Astrocyte (in vitro differentiated cells and primary cell): ENCODE results near the gene NME7. TPM values are rescaled to one million over a fixed set of nuclear protein-coding genes. Genes with fewer than 3 reads are reported as not detected.

Experiments used
- DNase-seq: peaks from one replicate; pipeline ENCODE4 v3.0.0-alpha.2; 2010; ENCODE audit warnings: low read depth
- FAIRE-seq: peaks from 2 replicates; lab custom pipeline; 2011; peaks lifted over from hg19 to GRCh38; lab: Jason Lieb, UNC
- H2AFZ ChIP-seq: 2 replicates; pipeline ENCODE4 v1.6.0; 2012; ENCODE audit warnings: low read depth, low read length, inconsistent platforms
- H3K27ac ChIP-seq: 2 replicates; pipeline ENCODE4 v1.5.1; 2011; ENCODE audit warnings: low read depth, low read length, inconsistent platforms
- H3K27me3 ChIP-seq: 2 replicates; pipeline ENCODE4 v1.6.0; 2011; ENCODE audit warnings: low read length, inconsistent platforms; ENCODE audit not compliant: insufficient read depth
- H3K36me3 ChIP-seq: 2 replicates; pipeline ENCODE4 v1.5.1; 2011; ENCODE audit warnings: low read length, inconsistent platforms; ENCODE audit not compliant: insufficient read depth
- H3K4me1 ChIP-seq: 2 replicates; pipeline ENCODE4 v1.5.1; 2011; ENCODE audit warnings: low read length, inconsistent platforms; ENCODE audit not compliant: insufficient read depth
- H3K4me2 ChIP-seq: 2 replicates; pipeline ENCODE4 v1.6.0; 2012; ENCODE audit warnings: low read length, inconsistent platforms
- H3K4me3 ChIP-seq: 2 replicates; pipeline ENCODE4 v1.5.1; 2011; ENCODE audit warnings: low read depth, mild to moderate bottlenecking, low read length, inconsistent platforms; ENCODE audit not compliant: insufficient read depth
- H3K79me2 ChIP-seq: 2 replicates; pipeline ENCODE4 v1.6.0; 2012; ENCODE audit warnings: mild to moderate bottlenecking, low read length, inconsistent platforms; ENCODE audit not compliant: insufficient read depth
- H3K9ac ChIP-seq: 2 replicates; pipeline ENCODE4 v1.6.0; 2012; ENCODE audit warnings: mild to moderate bottlenecking, low read length, inconsistent platforms
- H3K9me3 ChIP-seq: 2 replicates; pipeline ENCODE4 v1.5.1; 2012; ENCODE audit warnings: low read depth, mild to moderate bottlenecking, low read length, inconsistent platforms; ENCODE audit not compliant: insufficient read depth
- H4K20me1 ChIP-seq: 2 replicates; pipeline ENCODE4 v1.6.0; 2012; ENCODE audit warnings: low read length, inconsistent platforms; ENCODE audit not compliant: insufficient read depth
- H3K27ac Mint-ChIP-seq: one replicate; pipeline ENCODE4 v1.8.0; 2021; ENCODE audit warnings: mild to moderate bottlenecking, mixed read lengths; ENCODE audit not compliant: unreplicated experiment
- H3K27me3 Mint-ChIP-seq: one replicate; pipeline ENCODE4 v1.8.0; 2021; ENCODE audit warnings: low read depth, mixed read lengths; ENCODE audit not compliant: unreplicated experiment
- H3K36me3 Mint-ChIP-seq: one replicate; pipeline ENCODE4 v1.8.0; 2021; ENCODE audit warnings: low read depth, mixed read lengths; ENCODE audit not compliant: unreplicated experiment
- H3K4me1 Mint-ChIP-seq: one replicate; pipeline ENCODE4 v1.8.0; 2021; ENCODE audit warnings: low read depth, mixed read lengths; ENCODE audit not compliant: unreplicated experiment
- H3K4me3 Mint-ChIP-seq: one replicate; pipeline ENCODE4 v1.8.0; 2021; ENCODE audit warnings: mild to moderate bottlenecking, moderate library complexity, mixed read lengths; ENCODE audit not compliant: unreplicated experiment
- H3K9me3 Mint-ChIP-seq: one replicate; pipeline ENCODE4 v1.8.0; 2021; ENCODE audit warnings: mild to moderate bottlenecking, mixed read lengths; ENCODE audit not compliant: unreplicated experiment
- CTCF ChIP-seq: IDR thresholded peaks from 2 replicates; pipeline ENCODE4 v1.5.1; 2011; ENCODE audit warnings: low read depth, mild to moderate bottlenecking, inconsistent platforms, low read length, moderate library complexity; ENCODE audit not compliant: insufficient read depth
- EZH2 ChIP-seq: IDR thresholded peaks from 2 replicates; pipeline ENCODE4 v1.6.1; 2012; ENCODE audit warnings: mild to moderate bottlenecking, low read length, inconsistent platforms; ENCODE audit not compliant: insufficient read depth
- total RNA-seq: library from RNA; stranded (reverse); gene quantifications from 2 replicates; pipeline ENCODE4 v1.2.1, GENCODE V29; 2021

The NME7 gene
- total RNA-seq, 1 donor from 2014 or later, result 21.2 TPM

- H3K36me3 ChIP-seq, result peaks cover 21% of the 10 kb centered on the region
- H3K27ac ChIP-seq, result no peak overlapping the region
- Mint-ChIP-seq H3K27me3 (no peaks in the 10 kb centered on the region), H3K9me3 (no peaks in the 10 kb centered on the region), H3K4me3 (no peak overlapping the region), H3K36me3 (peaks cover 32% of the 10 kb centered on the region), H3K27ac (no peak overlapping the region), H3K4me1 (peaks cover 5% of the 10 kb centered on the region)
- H3K9ac ChIP-seq, result no peak overlapping the region
- H3K79me2 ChIP-seq, result no peaks in the 10 kb centered on the region
- H3K9me3 ChIP-seq, result peaks cover 2% of the 10 kb centered on the region
- H3K4me2 ChIP-seq, result no peak overlapping the region
- H3K4me3 ChIP-seq, result no peak overlapping the region
- no peak overlapping the region for H2AFZ ChIP-seq
- H4K20me1 ChIP-seq, result no peaks in the 10 kb centered on the region
- TF ChIP-seq EZH2, result no peak
- no peak for TF ChIP-seq CTCF
- H3K4me1 ChIP-seq, result no peaks in the 10 kb centered on the region
- DNase-seq, result no peak
- H3K27me3 ChIP-seq, result no peaks in the 10 kb centered on the region
- FAIRE-seq, result no peak
These were observed 28.4 kb upstream of the NME7 start for GRCh38 chr1:169395955-169396354.

GRCh38 chr1:169392406-169392805, 24.8 kb upstream of the NME7 start:
- Histone ChIP-seq H3K79me2 (no peaks in the 10 kb centered on the region), H2AFZ (no peak overlapping the region), H3K9me3 (no peaks in the 10 kb centered on the region), H3K27ac (no peak overlapping the region), H3K9ac (no peak overlapping the region), H3K4me1 (no peaks in the 10 kb centered on the region), H3K27me3 (no peaks in the 10 kb centered on the region), H3K36me3 (peaks cover 32% of the 10 kb centered on the region), H3K4me3 (no peak overlapping the region), H3K4me2 (no peak overlapping the region), H4K20me1 (no peaks in the 10 kb centered on the region)
- Mint-ChIP-seq H3K4me1 (peaks cover 5% of the 10 kb centered on the region), H3K9me3 (no peaks in the 10 kb centered on the region), H3K4me3 (no peak overlapping the region), H3K36me3 (peaks cover 30% of the 10 kb centered on the region), H3K27me3 (no peaks in the 10 kb centered on the region), H3K27ac (no peak overlapping the region)
- TF ChIP-seq EZH2, result no peak
- TF ChIP-seq CTCF, result no peak
- FAIRE-seq, result no peak
- no peak for DNase-seq

GRCh38 chr1:169390303-169390702, 22.7 kb upstream of the NME7 start:
- Mint-ChIP-seq H3K27me3 (no peaks in the 10 kb centered on the region), H3K4me3 (no peak overlapping the region), H3K4me1 (peaks cover 5% of the 10 kb centered on the region), H3K9me3 (no peaks in the 10 kb centered on the region), H3K27ac (no peak overlapping the region), H3K36me3 (peaks cover 26% of the 10 kb centered on the region)
- no peak overlapping the region for H3K9ac ChIP-seq
- H3K4me1 ChIP-seq, result no peaks in the 10 kb centered on the region
- H3K27ac ChIP-seq, result no peak overlapping the region
- H3K9me3 ChIP-seq, result no peaks in the 10 kb centered on the region
- no peak overlapping the region for H3K4me3 ChIP-seq
- DNase-seq (no peak), FAIRE-seq (no peak)
- peaks cover 3% of the 10 kb centered on the region for H4K20me1 ChIP-seq
- H3K79me2 ChIP-seq, result no peaks in the 10 kb centered on the region
- peaks cover 40% of the 10 kb centered on the region for H3K36me3 ChIP-seq
- no peak overlapping the region for H2AFZ ChIP-seq
- no peak for TF ChIP-seq EZH2
- TF ChIP-seq CTCF, result no peak
- H3K4me2 ChIP-seq, result no peak overlapping the region
- H3K27me3 ChIP-seq, result no peaks in the 10 kb centered on the region
